ENCODE data around the gene SLC9B1. TPM values are rescaled to one million over a fixed set of nuclear protein-coding genes. Genes with fewer than 3 reads are reported as not detected.

Gene SLC9B1
- polyA plus RNA-seq, 1 of the 3 experiments (the other 2 are of a cell fraction): 0.21 TPM

GRCh38 chr4:103026868-103027267 is 7.4 kb upstream of the SLC9B1 start:
- Histone ChIP-seq H3K27me3 (ENCODE audit: insufficient read depth) (no peaks in the 10 kb centered on the region), H3K36me3 (replicated peaks in 1 of 2; ENCODE audit: control insufficient read depth in 1 of 2, insufficient read depth in 2 of 2, low read length in 1 of 2) (peaks cover 25 to 46% of the 10 kb centered on the region in 2 experiments), H3K27ac (ENCODE audit: low read depth in 2 of 2, low read length in 1 of 2) (no peak overlapping the region), H3K9me2 (no peaks in the 10 kb centered on the region), H4K20me1 (ENCODE audit: insufficient read depth) (no peaks in the 10 kb centered on the region), H3K79me2 (ENCODE audit: insufficient read depth) (no peaks in the 10 kb centered on the region), H3K9me3 (no peaks in the 10 kb centered on the region), H3K4me3 (ENCODE audit: low read depth in 2 of 2, low read length in 1 of 2) (no peak overlapping the region), H3K4me2 (no peak overlapping the region), H3K4me1 (ENCODE audit: control insufficient read depth in 1 of 2, insufficient read depth in 2 of 2, low read depth in 1 of 2, low read length in 1 of 2) (no peaks in the 10 kb centered on the region; a peak in 1 of 4 replicates), H3F3A (replicated peaks; ENCODE audit: insufficient read depth) (no peaks in the 10 kb centered on the region), H2AFZ (ENCODE audit: low read depth) (no peak overlapping the region), H3K9ac (no peak overlapping the region)
- WGBS (ENCODE audit: low lambda C conversion rate): 86% methylated on average over 1 of the region's 1 CpG
- no peak for TF ChIP-seq SMC3 (IDR thresholded peaks at IDR 0.05; ENCODE audit: low read depth, low read length)
- no peak for TF ChIP-seq MAX (IDR thresholded peaks at IDR 0.05; ENCODE audit: low read depth)
- no peak for TF ChIP-seq IRF3 (IDR thresholded peaks at IDR 0.05; ENCODE audit: low read depth, low read length)
- TF ChIP-seq REST (IDR thresholded peaks at IDR 0.05; ENCODE audit: low read depth, low read length): no peak
- TF ChIP-seq CHD2 (IDR thresholded peaks at IDR 0.05; ENCODE audit: low read length, partially characterized antibody): no peak
- TF ChIP-seq JUND (IDR thresholded peaks at IDR 0.05): no peak
- no peak for TF ChIP-seq USF2 (IDR thresholded peaks at IDR 0.05; ENCODE audit: borderline replicate concordance, low read depth, low read length)
- ChIA-PET POLR2A (no interaction called here), CTCF (no interaction called here)
- DNase-seq: no peak

- TF ChIP-seq MXI1 (IDR thresholded peaks at IDR 0.05; ENCODE audit: low read depth, low read length) (no peak), CHD2 (IDR thresholded peaks at IDR 0.05; ENCODE audit: low read length, partially characterized antibody) (no peak), JUND (IDR thresholded peaks at IDR 0.05) (no peak), RXRA (IDR thresholded peaks at IDR 0.05; ENCODE audit: borderline replicate concordance, low read depth) (no peak), CTCF (IDR thresholded peaks at IDR 0.05) (no peak), FOXM1 (IDR thresholded peaks at IDR 0.05; ENCODE audit: low read depth) (no peak), POLR2AphosphoS5 (IDR thresholded peaks at IDR 0.05; ENCODE audit: low read depth, low read length) (no peak), NRF1 (IDR thresholded peaks at IDR 0.05; ENCODE audit: low read depth, low read length) (no peak), ZBTB33 (IDR thresholded peaks at IDR 0.05; ENCODE audit: borderline replicate concordance, low read depth) (no peak)
- WGBS (ENCODE audit: low lambda C conversion rate): 98% methylated on average over 3 of the region's 3 CpGs
- no peak overlapping the region for H3K27ac ChIP-seq (ENCODE audit: low read depth in 2 of 2, low read length in 1 of 2)
- DNase-seq: no peak
- peaks cover 22 to 33% of the 10 kb centered on the region in 2 experiments for H3K36me3 ChIP-seq (replicated peaks in 1 of 2; ENCODE audit: control insufficient read depth in 1 of 2, insufficient read depth in 2 of 2, low read length in 1 of 2)
- no peaks in the 10 kb centered on the region for H3K9me2 ChIP-seq
- no peaks in the 10 kb centered on the region for H3K9me3 ChIP-seq
- H3K4me1 ChIP-seq (ENCODE audit: control insufficient read depth in 1 of 2, insufficient read depth in 2 of 2, low read depth in 1 of 2, low read length in 1 of 2): no peaks in the 10 kb centered on the region; a peak in 1 of 4 replicates
- ChIA-PET POLR2A (no interaction called here), CTCF (interaction anchor here (1.1 to 1.2 kb wide), 2 partner anchors 11 to 67 kb away, joined by 3 to 4 read pairs; no protein-coding TSS in a partner anchor)
- H2AFZ ChIP-seq (ENCODE audit: low read depth): no peak overlapping the region
- H3K4me3 ChIP-seq (ENCODE audit: low read depth in 2 of 2, low read length in 1 of 2): no peak overlapping the region
- H3F3A ChIP-seq (replicated peaks; ENCODE audit: insufficient read depth): peaks cover 4% of the 10 kb centered on the region
- H4K20me1 ChIP-seq (ENCODE audit: insufficient read depth): no peaks in the 10 kb centered on the region
- H3K79me2 ChIP-seq (ENCODE audit: insufficient read depth): no peaks in the 10 kb centered on the region
- H3K9ac ChIP-seq: no peak overlapping the region
- H3K27me3 ChIP-seq (ENCODE audit: insufficient read depth): no peaks in the 10 kb centered on the region
- no peak overlapping the region for H3K4me2 ChIP-seq
Measured at GRCh38 chr4:103024996-103025395, 5.5 kb upstream of the SLC9B1 start.
